ENCODE results near the gene NUP37.

Gene NUP37

GRCh38 chr12:102026728-102027127 is 93.2 kb downstream of the NUP37 start:
- H3K4me3 ChIP-seq (ENCODE audit: low read depth in 1 of 2, low read length in 1 of 2), result no peak overlapping the region
- H3K4me1 ChIP-seq (ENCODE audit: control insufficient read depth in 1 of 2, insufficient read depth in 1 of 2, low read depth in 1 of 2, low read length in 1 of 2), result no peaks in the 10 kb centered on the region
- no peaks in the 10 kb centered on the region for H3K9me3 ChIP-seq
- no peaks in the 10 kb centered on the region for H3K27me3 ChIP-seq
- no peak overlapping the region for H3K27ac ChIP-seq
- TF ChIP-seq CTCF (IDR thresholded peaks at IDR 0.05), result no peak
- H3K36me3 ChIP-seq, result peaks cover 39% of the 10 kb centered on the region

DNA sequence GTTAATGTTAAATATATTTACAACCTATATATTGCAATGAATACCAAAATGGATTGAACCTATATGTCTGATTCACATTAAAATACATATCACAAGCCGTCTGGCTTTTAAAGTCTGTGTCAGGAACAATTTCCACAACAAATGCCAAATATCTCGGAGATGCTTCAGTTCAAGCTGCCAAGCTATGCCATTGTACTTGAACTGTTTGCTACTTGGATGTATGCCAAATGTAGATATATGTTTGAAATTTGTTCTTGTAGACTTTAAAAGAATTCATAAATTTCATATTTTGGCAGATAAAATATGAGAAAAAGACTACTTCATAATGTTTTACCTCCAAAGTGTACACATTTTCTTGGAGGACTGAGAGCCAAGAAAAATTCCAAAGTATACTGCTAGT is 95.1 kb downstream of the NUP37 start:
- no peaks in the 10 kb centered on the region for H3K27me3 ChIP-seq
- no peak overlapping the region for H3K27ac ChIP-seq
- H3K36me3 ChIP-seq, result peaks cover 33% of the 10 kb centered on the region
- H3K4me1 ChIP-seq (ENCODE audit: control insufficient read depth in 1 of 2, insufficient read depth in 1 of 2, low read depth in 1 of 2, low read length in 1 of 2), result no peaks in the 10 kb centered on the region
- no peak overlapping the region for H3K4me3 ChIP-seq (ENCODE audit: low read depth in 1 of 2, low read length in 1 of 2)
- H3K9me3 ChIP-seq, result no peaks in the 10 kb centered on the region
- TF ChIP-seq CTCF (IDR thresholded peaks at IDR 0.05), result no peak

DNA sequence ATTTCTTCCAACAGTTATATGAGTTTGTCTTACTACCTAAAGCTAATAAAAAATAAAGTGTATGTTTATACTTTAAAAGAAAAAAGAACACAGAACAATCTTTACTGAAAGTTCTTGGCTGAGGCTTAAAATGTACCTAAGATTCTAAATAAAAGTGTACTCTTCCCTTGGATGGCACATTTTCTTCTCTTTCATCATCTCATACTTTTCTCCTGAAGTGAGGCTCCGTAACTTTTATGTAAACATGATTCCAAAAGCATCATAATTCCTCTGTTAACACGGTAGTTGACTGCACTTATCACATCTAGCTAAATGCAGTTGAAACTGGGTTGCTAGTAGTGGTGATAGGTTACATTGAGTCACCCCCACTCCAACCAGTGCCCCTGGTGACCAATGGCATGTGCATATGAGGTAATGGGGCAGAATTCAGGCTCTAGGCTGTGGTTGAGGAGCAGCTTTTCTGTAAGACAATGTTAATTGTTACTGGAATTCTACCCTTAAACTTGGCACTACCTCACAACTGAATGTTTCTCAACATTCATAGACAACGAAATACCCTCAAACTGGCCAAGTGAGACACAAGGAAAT is 96.5 kb downstream of the NUP37 start:
- Histone ChIP-seq H3K27me3 (no peaks in the 10 kb centered on the region), H3K36me3 (peaks cover 33% of the 10 kb centered on the region), H3K4me3 (ENCODE audit: low read depth in 1 of 2, low read length in 1 of 2) (no peak overlapping the region), H3K4me1 (ENCODE audit: control insufficient read depth in 1 of 2, insufficient read depth in 1 of 2, low read depth in 1 of 2, low read length in 1 of 2) (no peaks in the 10 kb centered on the region), H3K9me3 (no peaks in the 10 kb centered on the region), H3K27ac (no peak overlapping the region)
- no peak for TF ChIP-seq CTCF (IDR thresholded peaks at IDR 0.05)
